Panc1 (cell line): ENCODE measurements around the gene DBX1.

Experiments
- POLR2AphosphoS5 ChIP-seq: IDR thresholded peaks from 2 replicates; pipeline ENCODE4 v1.6.1; 2012; ENCODE audit warnings: mild to moderate bottlenecking, low read depth, low read length, moderate library complexity
- TF ChIP-seq, protein P1 (sequence below): fragments of 450-650 bp; IDR thresholded peaks from 2 replicates; pipeline ENCODE4 v1.5.1; 2017; ENCODE audit warnings: mild to moderate bottlenecking

GRCh38 chr11:20194470-20194869, 34.2 kb upstream of the DBX1 start:
- TF ChIP-seq, protein P1, sequence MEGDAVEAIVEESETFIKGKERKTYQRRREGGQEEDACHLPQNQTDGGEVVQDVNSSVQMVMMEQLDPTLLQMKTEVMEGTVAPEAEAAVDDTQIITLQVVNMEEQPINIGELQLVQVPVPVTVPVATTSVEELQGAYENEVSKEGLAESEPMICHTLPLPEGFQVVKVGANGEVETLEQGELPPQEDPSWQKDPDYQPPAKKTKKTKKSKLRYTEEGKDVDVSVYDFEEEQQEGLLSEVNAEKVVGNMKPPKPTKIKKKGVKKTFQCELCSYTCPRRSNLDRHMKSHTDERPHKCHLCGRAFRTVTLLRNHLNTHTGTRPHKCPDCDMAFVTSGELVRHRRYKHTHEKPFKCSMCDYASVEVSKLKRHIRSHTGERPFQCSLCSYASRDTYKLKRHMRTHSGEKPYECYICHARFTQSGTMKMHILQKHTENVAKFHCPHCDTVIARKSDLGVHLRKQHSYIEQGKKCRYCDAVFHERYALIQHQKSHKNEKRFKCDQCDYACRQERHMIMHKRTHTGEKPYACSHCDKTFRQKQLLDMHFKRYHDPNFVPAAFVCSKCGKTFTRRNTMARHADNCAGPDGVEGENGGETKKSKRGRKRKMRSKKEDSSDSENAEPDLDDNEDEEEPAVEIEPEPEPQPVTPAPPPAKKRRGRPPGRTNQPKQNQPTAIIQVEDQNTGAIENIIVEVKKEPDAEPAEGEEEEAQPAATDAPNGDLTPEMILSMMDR: no peak
- no peak for TF ChIP-seq POLR2AphosphoS5
